Epithelial cell of proximal tubule (primary cell): ENCODE measurements around the gene KIF26B. TPM values are rescaled to one million over a fixed set of nuclear protein-coding genes. Genes with fewer than 3 reads are reported as not detected.

Source experiments
- DNase-seq: peaks from one replicate; pipeline ENCODE4 v3.0.0-alpha.2; 2011; ENCODE audit warnings: low read depth
- H3K4me3 ChIP-seq: 2 replicates; pipeline ENCODE4 v1.5.1; 2011; ENCODE audit warnings: low read depth, mild to moderate bottlenecking, low read length
- total RNA-seq: library from RNA; depleted of rRNA; stranded (reverse); fragments of >200 nt; gene quantifications from 2 replicates; pipeline ENCODE4 v1.2.3, GENCODE V29; 2015
- TF ChIP-seq, protein P1 (sequence below): conservative IDR thresholded peaks from 2 replicates; pipeline ENCODE4 v1.5.1; 2012; ENCODE audit warnings: low read depth, mild to moderate bottlenecking, low read length

KIF26B gene
- total RNA-seq, 1 donor from 2014 or later, result 2.8 TPM

- TF ChIP-seq, protein P1, sequence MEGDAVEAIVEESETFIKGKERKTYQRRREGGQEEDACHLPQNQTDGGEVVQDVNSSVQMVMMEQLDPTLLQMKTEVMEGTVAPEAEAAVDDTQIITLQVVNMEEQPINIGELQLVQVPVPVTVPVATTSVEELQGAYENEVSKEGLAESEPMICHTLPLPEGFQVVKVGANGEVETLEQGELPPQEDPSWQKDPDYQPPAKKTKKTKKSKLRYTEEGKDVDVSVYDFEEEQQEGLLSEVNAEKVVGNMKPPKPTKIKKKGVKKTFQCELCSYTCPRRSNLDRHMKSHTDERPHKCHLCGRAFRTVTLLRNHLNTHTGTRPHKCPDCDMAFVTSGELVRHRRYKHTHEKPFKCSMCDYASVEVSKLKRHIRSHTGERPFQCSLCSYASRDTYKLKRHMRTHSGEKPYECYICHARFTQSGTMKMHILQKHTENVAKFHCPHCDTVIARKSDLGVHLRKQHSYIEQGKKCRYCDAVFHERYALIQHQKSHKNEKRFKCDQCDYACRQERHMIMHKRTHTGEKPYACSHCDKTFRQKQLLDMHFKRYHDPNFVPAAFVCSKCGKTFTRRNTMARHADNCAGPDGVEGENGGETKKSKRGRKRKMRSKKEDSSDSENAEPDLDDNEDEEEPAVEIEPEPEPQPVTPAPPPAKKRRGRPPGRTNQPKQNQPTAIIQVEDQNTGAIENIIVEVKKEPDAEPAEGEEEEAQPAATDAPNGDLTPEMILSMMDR, result no peak
- no peak for DNase-seq
- no peak overlapping the region for H3K4me3 ChIP-seq
Observed at GRCh38 chr1:245158913-245159312, 4.1 kb downstream of the KIF26B start.

DNA sequence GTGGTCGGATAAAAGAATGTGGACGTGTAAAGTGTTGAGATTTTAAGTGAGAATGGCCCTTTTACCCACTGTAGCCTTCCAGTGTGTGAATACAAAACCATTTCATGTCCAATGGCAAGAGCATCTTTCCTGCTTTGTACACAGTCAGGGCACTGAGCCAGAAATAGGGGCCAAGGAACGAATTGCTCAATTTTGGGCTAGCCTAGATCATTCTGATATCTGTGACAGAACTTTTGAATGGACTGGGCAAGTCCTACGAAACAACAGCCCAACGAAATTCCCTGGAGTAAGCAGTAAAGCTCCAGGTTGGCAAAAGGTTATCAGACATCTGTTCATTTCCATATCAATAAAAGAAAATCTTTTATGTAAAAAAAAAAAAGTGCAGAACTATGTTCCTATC lies 5.5 kb downstream of the KIF26B start:
- TF ChIP-seq, protein P1, result no peak
- DNase-seq, result no peak
- H3K4me3 ChIP-seq, result no peak overlapping the region

GRCh38 chr1:245160741-245161400 lies 6.1 kb downstream of the KIF26B start:
- H3K4me3 ChIP-seq, result no peak overlapping the region
- TF ChIP-seq, protein P1, result no peak
- no peak for DNase-seq

DNA sequence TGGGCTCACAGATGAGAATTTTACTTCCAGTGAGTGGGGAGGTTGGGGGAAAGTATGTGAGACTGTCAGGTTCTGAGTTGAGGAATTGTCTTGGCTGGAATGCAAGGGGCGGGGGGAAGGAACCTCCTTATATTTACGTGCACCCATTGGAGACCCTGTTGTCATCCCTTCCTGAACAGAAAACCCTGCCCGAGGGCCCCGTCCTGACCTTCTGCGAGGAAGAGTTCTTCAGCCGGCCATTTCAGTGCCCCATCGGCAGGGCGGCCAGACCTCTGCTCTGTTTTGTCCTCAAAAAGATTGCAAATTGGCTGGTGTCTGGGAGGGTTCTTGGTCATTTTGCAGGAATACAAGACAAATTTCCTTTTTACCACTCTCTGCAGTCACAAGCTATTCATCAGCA lies 7.1 kb downstream of the KIF26B start:
- TF ChIP-seq, protein P1, result no peak
- DNase-seq, result no peak
- no peak overlapping the region for H3K4me3 ChIP-seq

GRCh38 chr1:245166471-245166885 lies 11.7 kb downstream of the KIF26B start:
- TF ChIP-seq, protein P1, result no peak
- H3K4me3 ChIP-seq, result no peak overlapping the region
- no peak for DNase-seq

- H3K4me3 ChIP-seq, result no peak overlapping the region
- DNase-seq, result no peak
- TF ChIP-seq, protein P1, result no peak
Observed at GRCh38 chr1:245168086-245168485, 13.3 kb downstream of the KIF26B start.

- no peak overlapping the region for H3K4me3 ChIP-seq
- TF ChIP-seq, protein P1, result no peak
- DNase-seq, result no peak
Observed at GRCh38 chr1:245168906-245169305, 14.1 kb downstream of the KIF26B start.
